Measurements from ENCODE around the gene APP.
A peak's percentile ranks its signal among the peaks of the same experiment; 100 is the strongest.
"Not testable (repeated sequence)": the region's sequence is repeated elsewhere in the genome, so short reads cannot be mapped to it uniquely, and the experiment has no call there.

The APP gene

DNA sequence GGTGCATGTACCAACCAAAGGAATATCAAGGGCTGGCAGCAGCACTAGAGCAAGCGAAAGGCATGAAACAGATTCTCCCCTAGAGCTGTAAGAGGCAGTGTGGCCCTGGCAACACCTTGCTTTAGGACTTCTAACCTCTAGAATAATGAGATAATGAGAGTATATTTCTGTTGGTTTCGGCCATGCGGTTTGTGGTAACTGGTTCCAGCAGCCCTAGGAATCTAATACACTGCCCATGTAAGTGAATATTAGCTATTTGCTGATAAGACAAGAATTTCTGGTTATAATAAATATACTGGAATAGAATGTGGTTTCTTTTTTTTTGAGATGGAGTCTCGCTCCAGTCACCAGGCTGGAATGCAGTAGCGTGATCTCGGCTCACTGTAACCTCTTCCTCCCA is 236.4 kb downstream of the APP start:
- DNase-seq: no peak

DNA sequence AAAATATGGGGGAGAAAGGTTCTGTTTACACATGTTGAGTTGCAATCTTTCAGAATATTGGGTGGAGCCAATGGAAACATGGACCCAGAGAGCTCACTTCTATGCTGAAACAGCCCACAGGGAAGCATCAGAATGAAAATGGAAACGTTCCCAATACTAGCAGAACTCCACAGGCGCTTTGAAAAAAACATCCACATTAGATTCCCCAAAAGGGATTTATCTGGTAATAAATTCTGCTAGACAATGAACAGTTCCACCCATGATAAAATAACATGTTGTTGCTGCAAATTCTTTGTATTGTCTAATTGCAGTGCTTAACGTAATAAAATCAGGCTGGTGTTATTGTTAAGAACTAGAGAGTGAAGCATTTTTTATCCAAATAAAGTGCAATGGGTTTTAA is 238.8 kb downstream of the APP start:
- DNase-seq: no peak

DNA sequence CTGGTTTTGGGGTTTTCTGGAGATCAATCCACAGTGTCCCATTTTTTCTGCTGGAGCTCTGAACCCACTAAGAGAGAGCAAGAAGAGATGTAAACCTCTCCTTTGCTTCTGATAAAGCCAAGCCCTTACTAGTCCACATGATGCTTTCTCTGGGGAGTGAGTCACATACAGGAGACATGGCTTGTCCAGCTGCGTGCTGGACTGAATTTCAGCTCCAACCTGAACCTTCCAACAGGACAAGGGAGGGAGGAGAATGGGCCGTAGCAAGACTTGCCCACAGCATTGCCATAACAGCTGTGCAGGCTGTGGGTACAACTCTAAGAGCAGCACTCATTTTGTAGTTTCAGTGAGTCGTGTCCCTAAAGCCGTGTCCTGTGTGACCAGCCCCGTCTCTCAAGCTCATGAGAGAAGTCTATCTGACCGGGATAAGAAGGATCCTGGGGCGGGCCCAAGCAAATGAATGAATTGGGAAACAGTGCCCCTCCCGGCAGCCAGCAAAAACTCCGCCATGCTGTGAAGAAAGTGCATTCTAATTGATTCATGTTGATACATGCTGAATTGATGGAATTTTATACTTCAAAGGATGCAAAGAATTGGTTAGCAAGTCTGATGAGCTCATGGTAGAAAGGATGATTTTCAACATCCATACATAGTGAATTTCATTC is 240.6 kb downstream of the APP start:
- no peak for DNase-seq

DNA sequence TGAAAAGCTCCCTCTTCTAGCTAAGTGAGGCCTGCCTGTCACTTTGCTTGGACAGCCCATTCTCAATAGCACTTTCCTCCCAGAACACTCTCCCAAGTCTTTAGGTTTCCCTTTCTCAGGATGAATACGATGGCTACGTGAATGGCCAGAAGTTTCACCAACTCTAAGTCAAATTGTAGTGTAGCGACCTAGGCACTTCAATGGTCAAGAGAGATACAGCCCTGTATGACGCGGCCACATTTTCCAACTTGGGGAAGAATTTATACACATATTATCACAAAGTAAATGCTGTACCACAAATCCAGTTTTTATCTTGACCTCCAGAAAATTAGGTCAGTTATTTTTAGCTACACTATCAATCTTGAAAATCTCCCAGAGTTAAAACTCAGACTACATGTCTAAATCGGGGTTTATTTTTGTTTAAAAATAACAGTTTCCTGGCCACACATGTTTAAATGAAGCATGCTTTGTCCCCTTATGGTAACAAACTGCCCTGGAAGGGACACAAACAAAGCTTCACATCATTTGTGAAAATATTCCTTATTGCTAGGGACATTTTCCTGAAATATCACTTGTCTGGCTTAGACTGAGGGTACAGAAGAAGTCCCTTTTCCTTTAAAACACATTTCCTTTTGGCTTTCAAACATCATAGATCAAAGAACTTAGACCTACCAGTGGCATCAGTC is 243.2 kb downstream of the APP start:
- no peak for DNase-seq

DNA sequence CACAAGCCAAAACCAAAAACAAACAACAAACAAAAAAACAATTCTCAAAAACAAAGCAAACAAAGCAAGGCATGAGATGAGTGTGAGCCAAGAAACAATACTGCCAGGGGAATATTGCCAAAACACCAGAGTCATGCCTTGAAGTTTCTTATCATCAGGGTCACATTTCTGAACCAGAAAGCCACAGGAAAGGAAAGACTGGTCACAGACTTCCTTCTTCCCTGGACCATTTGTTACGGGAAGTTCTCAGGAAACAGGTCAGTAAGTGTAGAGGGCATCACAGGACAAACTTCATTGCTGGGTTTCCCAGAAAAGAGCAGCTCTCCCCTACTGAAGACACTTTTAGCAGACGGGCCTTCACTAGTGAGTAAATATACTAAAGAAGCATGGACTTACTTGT is 244.6 kb downstream of the APP start:
- DNase-seq: peak in 1 of 2 experiments; percentile 26

DNA sequence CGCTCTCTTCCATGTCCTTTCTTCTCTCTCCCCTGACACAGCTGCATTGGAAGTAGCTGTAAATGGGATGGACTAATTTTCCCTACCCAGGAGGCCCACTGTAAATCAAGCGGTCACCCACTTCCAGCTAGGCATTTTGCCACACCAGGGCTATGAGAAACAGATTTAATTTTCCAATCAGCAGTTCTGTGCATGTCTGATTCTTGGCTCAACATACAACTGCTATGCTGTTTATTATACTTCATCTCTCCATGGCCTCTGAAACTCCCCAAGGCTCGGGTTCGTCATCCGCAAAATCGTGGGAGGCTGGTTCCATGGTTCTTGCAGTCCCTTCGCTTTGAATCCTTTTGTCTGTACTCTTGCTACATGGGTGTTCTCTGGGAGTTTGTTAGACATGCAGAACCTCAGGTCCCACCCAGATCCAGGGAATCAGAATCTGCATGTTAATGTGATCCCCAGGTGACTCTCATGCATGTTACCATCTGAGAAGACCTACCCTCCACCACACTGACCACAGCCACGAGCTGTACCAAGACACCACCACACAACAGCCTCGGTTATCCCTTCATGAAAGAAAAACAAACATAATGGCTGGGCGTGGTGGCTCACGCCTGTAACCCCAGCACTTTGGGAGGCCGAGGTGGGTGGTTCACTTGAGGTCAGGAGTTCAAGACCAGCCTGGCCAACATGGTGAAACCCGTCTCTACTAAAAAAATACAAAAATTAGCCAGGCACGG is 245.3 kb downstream of the APP start:
- DNase-seq: no peak

DNA sequence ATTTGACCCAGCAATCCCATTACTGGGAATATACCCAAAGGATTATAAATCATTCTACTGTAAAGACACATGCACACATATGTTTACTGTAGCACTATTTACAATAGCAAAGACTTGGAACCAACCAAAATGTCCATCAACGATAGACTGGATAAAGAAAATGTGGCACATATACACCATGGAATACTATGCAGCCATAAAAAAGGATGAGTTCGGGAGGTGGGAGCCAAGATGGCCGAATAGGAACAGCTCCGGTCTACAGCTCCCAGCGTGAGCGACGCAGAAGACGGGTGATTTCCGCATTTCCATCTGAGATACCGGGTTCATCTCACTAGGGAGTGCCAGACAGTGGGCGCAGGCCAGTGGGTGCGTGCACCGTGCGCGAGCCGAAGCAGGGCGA is 252.4 kb downstream of the APP start:
- not testable (repeated sequence) for DNase-seq

DNA sequence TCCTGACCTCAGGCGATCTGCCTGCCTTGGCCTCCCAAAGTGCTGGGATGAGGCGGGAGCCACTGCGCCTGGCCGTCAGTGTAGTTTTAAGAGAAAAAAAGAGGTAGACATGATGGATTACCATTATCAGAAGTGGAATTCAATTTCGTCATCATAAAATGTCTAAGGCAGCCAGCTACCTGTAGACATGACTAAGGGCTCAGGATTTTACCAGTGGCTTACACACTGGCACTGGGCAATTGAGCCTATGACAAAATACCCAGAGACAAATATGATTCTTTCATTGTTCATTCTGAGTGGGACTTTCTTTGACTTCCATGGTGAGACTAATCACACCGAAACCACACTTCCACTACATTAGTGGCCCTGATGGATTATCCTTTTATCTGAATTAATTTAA is 254.3 kb downstream of the APP start:
- no peak for DNase-seq

DNA sequence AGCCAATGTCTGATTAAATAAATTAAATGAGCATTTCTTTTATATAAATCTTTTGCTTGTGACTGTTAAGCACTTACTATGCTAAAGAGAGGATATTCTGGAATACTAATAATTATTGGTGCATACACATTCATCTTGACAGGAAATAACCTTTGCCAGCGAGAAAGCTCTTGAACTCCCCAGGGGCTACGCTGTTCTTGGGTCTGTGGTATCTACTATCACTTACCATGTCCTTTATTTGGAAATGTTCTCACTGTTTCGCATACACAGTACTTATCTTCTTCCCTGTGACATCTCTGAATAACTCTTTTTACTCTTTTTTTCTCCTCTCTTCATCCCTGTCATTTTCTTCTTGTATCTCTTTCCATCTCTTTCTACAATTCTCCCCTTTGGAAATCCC is 257.1 kb downstream of the APP start:
- no peak for DNase-seq

DNA sequence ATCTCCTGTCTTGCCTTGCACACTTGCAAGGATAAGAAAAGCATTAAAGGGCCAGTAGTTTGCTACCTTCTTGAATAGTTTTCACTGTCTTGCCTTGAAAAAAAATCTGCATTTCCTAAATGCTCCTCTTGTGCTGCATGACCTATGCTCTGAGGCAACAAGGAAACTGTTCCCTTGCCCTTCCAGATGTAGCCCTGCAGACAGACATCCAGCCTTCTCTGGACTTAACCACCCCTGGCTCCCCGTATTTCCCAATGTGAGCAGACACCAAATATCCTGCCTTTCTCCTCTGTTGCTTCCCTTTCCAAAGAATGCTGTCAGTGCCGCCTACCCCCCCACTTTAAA is 258.2 kb downstream of the APP start:
- DNase-seq: no peak

DNA sequence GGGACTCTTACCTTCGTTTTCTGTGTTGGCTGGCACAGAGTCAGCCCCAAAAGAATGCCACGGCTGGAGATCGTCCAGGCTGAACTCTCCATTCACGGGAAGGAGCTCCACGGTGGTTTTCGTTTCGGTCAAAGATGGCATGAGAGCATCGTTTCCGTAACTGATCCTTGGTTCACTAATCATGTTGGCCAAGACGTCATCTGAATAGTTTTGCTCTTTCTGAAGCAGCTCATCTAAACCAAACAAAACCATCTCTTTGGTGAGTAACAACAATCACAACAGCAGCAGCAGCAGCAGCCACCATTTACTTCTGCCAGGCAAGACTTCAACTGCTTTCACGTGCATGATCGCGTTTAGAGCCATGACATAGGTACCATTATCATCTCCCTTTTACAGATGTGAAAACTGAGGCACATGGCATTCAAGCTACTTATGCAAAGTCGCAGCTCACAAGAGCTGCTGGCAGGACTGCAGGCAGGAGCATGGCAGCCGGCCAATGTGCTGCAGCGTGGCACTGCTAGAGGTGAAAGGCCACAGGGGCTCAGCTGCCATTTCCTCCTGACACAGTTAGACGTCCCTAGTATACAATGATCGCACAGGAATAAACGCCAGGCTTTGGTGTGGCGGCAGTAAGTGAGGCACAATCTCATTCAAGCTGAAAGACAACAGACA is 258.7 kb downstream of the APP start:
- peak in 1 of 2 experiments; percentile 53 for DNase-seq

DNA sequence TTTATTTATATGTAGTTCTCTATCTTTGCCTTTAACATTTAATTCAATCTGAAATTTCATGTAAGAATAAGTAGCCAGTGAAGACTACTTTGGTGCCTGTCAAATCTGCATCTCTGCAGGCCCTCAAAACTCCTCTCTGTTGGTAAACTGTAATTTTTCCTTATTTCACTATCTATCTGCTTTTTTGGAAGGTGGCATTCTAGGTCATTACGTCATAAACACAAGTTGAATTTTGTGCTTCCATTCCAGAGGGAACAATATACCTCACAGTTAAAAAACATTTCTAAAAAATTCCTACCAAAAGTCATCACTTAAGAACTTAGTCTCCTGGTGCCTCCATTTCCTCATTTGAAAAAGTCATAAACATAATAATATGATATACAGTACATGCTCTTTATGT is 259.8 kb downstream of the APP start:
- DNase-seq: no peak

DNA sequence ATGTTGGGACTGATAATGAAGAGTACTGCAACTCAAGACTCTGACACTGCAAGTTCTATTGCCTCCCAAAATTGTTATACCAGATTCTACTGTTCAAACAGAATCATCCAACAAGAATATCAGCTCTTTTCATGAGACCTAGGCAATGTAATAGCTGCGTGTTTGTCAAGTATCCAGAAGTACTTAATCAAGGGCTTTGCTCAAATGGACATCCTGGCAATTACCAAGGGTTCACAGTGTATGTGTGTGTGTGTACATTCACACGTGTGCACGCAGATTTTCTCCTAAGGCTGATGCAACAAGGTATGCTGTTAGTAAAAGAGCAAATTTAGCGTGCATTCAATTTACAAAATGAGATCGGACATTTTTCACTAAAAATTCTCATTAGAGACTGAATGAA is 261.2 kb downstream of the APP start:
- DNase-seq: peak in 1 of 2 experiments; percentile 37

DNA sequence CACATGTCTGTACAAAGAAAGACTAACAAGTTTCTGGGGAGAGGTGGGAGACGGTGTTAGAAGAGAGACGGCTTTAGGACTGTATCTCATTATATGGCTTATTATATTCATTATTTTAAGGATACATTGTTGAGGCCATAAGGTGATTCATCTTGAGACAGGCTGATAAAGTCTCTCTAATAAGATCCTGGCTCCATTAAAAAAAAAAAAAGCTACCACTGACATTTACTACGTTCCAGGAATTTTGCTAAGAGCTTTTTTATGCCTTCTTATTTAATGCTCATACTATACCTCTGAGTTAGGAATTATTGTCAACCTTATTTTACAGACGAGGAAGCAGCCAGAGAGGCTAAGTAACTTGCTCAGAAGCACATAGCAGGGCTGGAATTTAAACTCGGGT is 262.1 kb downstream of the APP start:
- no peak for DNase-seq

DNA sequence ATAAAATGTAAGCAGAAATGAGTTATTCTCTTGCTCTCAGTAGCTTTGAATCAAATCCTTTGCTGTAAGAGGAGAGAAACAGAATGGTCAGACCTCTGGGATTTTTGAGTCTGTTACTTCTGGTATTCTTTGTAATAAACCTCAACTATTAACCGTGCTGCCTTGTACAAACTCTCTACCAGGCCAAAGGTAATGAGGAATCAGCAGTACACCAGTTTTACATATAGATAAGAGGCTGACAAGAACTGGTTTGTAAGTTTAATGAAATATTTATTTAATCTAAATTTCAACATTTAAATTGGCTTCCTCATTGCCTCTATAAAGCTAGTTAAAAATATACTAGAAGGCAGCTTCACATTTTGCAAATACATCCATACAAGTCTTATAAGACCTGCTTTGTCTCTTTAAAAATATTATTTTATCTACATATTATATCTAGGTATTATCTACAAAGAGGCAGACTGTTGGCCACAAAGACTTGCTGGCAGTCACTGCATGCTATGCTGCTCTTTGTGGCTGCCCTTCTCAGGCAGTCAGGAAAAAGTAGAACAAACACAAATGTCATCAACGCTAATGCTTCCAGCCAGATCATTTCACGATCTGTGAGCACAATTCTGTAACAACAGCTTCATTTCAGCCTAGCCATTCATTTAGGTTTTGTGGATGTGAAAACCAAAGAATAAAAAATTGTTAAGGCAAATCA is 262.8 kb downstream of the APP start:
- peak in 1 of 2 experiments; percentile 33 for DNase-seq

DNA sequence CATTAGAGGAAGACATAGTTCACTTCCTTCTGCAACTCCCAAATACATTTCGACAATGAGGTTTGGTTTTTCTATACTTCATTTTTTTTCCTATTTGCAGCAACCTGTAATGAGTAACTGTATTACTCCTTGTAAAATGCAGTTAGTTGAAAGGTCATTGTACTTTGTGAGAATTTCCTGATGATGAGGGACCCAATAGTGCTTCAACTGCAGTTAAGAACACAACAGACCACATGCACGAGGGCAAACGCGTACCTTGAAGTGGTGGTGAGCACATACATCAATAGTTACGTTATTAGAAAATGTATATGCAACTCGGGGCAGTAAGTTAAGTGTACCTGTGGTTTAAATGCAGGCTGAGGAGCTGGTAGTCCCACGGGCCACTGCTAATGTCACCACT is 264.0 kb downstream of the APP start:
- no peak for DNase-seq

DNA sequence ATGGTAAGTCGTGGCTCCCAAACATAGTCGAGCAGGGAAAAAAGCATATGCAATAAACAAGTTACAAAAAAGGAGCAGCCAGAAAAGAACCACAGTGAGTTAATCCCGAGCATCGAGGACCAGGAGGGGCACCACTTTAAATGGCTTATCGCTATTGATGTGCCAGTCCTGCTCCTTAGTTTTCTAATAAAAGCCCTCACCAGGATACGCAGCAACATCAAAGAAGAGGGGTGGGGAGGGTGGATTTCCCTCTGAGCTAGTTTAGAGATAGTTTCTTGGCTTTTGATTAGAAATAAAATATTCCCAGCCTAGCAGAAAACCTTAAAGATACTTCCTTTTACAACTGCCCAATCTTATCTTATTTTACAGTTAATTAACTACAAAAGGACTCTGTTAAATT is 265.4 kb downstream of the APP start:
- DNase-seq: no peak

DNA sequence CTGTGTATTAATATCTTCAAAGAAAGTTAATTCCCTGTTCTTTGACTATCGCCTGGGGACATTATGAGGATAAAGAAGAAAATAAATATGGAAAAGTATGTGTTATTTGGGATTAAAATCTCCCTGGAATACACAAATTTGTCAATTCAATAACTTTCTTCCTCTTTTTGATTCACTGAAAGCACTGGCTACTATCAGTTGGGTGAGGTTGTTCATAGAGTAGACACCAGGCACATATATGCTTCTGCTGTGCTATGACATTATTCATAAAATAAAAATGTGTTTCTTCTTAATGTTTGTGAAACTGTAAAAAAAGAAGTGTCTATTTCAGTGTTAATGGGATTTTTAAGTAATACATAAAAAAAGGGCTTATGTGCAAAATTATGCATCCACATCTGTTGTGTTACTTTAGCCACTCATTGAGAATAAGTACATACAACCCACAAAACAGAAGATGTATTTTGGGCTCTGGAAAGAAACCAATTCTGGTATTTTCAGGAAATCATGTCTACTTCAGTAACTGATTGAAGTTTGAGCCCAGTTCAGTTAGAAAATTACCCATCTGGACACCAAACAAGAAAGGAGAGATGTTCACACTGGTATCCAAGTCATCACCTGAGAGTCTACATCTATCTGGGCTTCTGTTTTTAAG is 266.4 kb downstream of the APP start:
- DNase-seq: peak in 1 of 2 experiments; percentile 23

DNA sequence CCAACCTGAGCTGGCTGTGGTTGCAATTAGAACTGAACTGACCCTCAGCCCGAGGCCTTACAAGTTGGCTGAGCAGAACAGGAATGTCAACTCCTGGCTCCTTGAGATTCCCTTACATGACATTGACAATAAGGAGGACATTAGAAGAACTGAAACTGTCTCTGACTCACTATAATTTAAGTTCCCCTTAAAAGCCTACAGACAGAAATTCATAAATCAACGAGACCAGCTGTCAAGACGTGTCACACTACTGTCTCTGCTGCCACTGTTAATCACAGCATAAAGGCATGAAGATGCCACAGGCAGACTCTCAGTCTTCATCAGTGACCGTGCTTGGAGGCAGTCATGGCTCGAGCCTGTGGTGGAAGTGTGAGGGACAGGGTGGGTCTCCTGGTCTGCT is 267.0 kb downstream of the APP start:
- DNase-seq: no peak

DNA sequence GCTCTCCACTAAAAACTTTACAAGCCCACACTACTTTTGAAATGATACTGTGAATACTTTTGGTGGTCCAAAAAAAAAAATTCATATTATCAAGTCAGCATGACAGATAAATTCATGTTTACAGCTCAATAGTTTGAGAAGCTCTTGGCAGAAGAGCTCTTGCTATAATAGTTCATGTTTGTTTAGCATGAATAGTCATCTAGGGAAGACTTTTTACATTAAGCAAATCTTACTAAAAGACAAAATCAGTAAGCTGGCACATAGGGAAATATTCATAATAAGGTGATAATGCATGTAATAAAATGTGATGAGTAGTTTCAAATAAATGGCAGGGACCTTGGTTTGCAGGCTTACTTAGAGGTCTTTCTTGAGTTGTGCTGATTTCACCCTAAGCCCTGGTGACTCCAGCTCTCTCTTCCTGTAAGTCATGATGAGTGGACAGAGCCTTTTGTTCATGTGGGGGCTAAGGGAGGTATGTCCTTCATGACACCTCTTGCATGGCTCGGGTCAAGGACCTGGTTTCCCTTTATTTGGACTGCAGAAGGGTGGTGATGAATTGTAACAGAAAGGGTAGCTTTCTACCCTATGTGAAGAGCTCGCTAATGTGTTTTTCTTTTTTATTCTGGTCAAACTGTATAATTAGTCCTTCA is 269.1 kb downstream of the APP start:
- DNase-seq: no peak

DNA sequence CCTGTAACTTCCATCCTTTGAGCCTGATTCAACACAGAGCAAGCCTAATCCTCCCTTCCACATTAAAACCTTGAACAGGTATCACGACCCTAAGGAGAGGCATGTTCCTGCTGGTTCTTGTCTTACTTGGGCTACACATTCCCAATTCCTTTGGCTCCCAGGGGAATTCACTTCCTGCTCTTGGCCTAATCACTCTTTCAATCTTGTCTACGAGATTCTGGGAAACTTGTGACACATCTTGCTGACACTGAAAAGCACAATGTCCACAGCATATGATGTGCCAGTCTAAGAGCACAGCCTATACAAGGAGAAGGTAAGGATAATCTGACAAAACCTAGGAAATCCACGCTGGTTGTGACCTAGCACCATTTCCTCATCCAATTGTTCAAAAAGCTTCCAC is 271.9 kb downstream of the APP start:
- no peak for DNase-seq

DNA sequence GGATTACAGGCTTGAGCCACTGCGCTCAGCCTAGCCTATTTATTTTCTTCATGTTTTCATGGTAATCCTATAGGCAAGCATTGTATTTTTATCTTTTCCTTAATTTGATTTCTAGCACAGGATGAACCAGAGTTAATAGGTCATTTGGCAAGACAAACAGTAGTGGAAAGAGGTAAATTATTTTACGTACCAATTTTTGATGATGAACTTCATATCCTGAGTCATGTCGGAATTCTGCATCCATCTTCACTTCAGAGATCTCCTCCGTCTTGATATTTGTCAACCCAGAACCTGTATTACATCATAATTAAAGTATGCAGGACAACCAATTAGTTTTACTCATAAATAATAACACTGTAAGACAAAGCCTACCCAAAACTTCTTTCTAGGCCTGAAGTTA is 273.2 kb downstream of the APP start:
- DNase-seq: no peak

Measured in NCI-H446 (cell line).